Right ventricle myocardium inferior (tissue), 1 donor: ENCODE results near the gene MEAK7. TPM values are rescaled to one million over a fixed set of nuclear protein-coding genes. Genes with fewer than 3 reads are reported as not detected.
"Not testable (repeated sequence)": the region's sequence is repeated elsewhere in the genome, so short reads cannot be mapped to it uniquely, and the experiment has no call there.

ENCODE experiments used
- ATAC-seq: fragments of 200-7000 bp; cut with Tn5 transposase; one replicate; pipeline ENCODE4 v1.9.1; 2020; ENCODE audit warnings: mild to moderate bottlenecking, moderate library complexity
- DNase-seq: peaks from one replicate; pipeline ENCODE4 v3.0.0; 2021; ENCODE audit errors: missing footprints
- intact Hi-C: fragments of 100-400 bp; cut with DNase I; formaldehyde crosslinking; loops from one replicate; pipeline ENCODE4 v1.11.0; 2022
- total RNA-seq: library from RNA; stranded (reverse); fragmentation: NEBNext Ultra II Directional; extraction: Animal tissue kit (Norgen Biotek cat#: 25700); gene quantifications from one replicate; pipeline ENCODE4 v1.2.1, GENCODE V29; 2021
- donor health status: DM: no; HTN: yes; CAD: no; lungs with severe emphysema.

The MEAK7 gene
- total RNA-seq, 1 donor from 2014 or later: 7.4 TPM

- DNase-seq: no peak
- intact Hi-C loops: no loop called here
- ATAC-seq: no peak
These were observed 31.4 kb upstream of the MEAK7 start for GRCh38 chr16:84535851-84536250.

- intact Hi-C loops: no loop called here
- DNase-seq (no peak), ATAC-seq (no peak)
These were observed 30.9 kb upstream of the MEAK7 start for GRCh38 chr16:84535408-84535807.

DNA sequence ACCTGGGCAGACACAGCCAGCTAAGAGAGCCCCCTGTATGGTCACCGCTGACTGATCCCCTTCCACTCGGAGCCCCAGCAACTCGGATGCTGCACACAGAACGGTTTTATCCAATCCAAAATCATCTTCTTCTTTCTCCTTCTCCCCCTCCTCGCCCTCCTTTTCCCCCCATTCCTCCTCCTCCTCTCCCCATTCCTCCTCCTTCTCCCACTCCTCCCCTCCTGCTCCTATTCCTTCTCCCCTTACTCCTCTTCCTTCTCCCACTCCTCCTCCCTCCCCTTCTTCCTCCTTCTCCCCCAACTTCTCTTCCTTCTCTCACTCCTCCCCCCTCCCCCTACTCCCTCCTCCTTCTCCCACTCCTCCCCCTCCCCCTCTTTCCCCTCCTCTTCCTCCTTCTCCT is 30.4 kb upstream of the MEAK7 start:
- intact Hi-C loops: loop anchor here (5.0 kb wide), 1 partner anchor 82 kb away; the partner anchor contains the start of gene COTL1
- no peak for ATAC-seq
- DNase-seq: no peak

GRCh38 chr16:84532855-84533486 is 28.5 kb upstream of the MEAK7 start:
- intact Hi-C loops: loop anchor here (5.0 kb wide), 1 partner anchor 84 kb away; the partner anchor contains the start of gene COTL1
- DNase-seq (no peak), ATAC-seq (no peak)

DNA sequence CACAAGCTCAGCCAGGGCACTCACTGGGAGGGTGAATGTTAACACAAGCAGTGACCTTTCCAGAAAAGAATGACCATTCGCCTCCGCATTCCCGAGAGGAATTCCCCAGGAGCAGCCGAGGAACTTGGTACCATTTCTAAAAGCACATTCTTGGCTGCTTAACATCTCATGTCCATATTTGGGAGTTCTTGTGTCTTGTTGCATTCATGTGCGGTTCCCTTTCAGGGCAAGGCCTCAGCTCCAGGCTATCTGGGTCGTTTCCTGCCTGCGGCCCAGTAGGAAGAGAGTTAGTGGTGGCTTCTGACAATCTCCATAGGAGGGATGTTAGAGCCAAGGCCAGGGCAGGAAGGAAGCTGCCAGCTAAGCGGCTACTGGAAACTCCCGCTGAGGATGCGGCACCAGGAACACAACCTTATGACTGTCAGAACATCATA is 27.8 kb upstream of the MEAK7 start:
- ATAC-seq: peak; percentile 93
- DNase-seq: peak; percentile 75
- intact Hi-C loops: loop anchor here (5.0 kb wide), 1 partner anchor 85 kb away; the partner anchor contains the start of gene COTL1

- DNase-seq (no peak), ATAC-seq (no peak)
- intact Hi-C loops: loop anchor here (5.0 kb wide), 1 partner anchor 86 kb away; the partner anchor contains the start of gene COTL1
These were observed 27.2 kb upstream of the MEAK7 start for GRCh38 chr16:84531671-84532111.

- no peak for ATAC-seq
- intact Hi-C loops: loop anchor here (5.0 kb wide), 1 partner anchor 87 kb away; the partner anchor contains the start of gene COTL1
These were observed 26.1 kb upstream of the MEAK7 start for GRCh38 chr16:84530590-84530989.

GRCh38 chr16:84529607-84530006 is 25.1 kb upstream of the MEAK7 start:
- intact Hi-C loops: loop anchor here (5.0 kb wide), 1 partner anchor 88 kb away; the partner anchor contains the start of gene COTL1
- ATAC-seq: no peak
- DNase-seq: no peak

More at GRCh38 chr16:84530590-84530989, 26.1 kb upstream of the MEAK7 start:
- no peak for DNase-seq

- intact Hi-C loops: no loop called here
- ATAC-seq (no peak), DNase-seq (no peak)
These were observed 23.9 kb upstream of the MEAK7 start for GRCh38 chr16:84528322-84528721.

GRCh38 chr16:84527532-84528269 is 23.2 kb upstream of the MEAK7 start:
- ATAC-seq (no peak), DNase-seq (no peak)
- intact Hi-C loops: no loop called here

DNA sequence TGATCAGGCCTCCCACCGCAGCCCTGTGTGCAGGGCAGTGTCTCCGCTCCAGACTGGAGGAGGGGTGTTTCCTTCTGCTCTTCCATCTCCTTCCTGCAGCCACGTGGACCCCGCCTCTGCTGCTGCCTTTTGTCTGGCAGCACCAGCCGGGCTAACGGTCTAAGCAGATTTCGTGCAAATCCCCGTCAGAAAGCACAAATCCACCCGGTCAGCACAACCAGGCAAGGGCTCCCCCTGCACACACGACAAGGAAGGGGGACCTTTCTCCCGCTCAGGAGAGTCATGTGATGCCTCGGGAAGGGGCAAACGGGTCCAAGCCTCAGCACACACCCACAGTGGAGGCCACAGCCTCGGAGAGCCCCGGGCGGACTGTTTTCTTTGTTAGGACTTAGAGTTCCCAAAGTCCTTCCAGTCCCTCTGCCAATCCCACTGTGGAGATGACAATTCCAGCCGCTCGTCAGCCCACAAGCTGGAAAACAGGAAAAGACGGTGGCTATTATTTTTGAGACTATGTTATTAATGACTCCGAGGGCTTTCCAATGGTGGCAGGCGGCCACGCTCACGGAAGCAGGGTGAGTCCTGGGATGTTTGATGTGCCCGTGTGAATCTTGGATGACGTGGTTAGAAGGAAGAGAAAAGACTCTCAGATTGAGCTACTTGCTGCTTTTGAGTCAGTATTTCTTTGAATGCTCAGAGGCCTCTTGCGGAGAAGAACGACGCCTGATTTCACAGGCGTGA is 22.5 kb upstream of the MEAK7 start:
- ATAC-seq (no peak), DNase-seq (no peak)
- intact Hi-C loops: no loop called here

DNA sequence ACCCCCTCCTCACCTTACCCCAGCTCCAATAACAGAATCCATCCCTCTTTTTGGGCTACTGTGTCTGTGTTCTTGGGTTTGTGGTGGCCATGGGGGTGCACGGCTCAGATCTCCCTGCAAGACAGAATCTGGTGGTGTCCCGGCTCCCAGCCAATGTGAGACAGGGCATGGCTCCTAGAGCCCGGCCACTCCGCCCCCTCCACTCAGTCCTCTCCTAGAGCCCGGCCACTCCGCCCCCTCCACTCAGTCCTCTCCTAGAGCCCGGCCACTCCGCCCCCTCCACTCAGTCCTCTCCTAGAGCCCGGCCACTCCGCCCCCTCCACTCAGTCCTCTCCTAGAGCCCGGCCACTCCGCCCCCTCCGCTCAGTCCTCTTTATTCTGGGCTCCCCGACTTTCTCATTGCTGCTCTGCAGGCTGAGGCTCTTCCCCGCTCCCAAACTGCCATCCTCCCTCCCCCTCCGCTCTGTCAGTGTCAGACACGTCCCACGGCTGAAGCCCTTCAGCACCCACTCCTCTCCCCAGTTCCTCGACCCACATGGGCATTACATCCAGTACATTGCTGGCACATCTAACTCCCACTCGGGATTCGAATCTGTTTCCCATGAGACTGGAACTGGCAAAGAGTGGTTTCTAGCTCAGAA is 20.6 kb upstream of the MEAK7 start:
- DNase-seq, ATAC-seq, intact Hi-C loops: not testable (repeated sequence)

DNA sequence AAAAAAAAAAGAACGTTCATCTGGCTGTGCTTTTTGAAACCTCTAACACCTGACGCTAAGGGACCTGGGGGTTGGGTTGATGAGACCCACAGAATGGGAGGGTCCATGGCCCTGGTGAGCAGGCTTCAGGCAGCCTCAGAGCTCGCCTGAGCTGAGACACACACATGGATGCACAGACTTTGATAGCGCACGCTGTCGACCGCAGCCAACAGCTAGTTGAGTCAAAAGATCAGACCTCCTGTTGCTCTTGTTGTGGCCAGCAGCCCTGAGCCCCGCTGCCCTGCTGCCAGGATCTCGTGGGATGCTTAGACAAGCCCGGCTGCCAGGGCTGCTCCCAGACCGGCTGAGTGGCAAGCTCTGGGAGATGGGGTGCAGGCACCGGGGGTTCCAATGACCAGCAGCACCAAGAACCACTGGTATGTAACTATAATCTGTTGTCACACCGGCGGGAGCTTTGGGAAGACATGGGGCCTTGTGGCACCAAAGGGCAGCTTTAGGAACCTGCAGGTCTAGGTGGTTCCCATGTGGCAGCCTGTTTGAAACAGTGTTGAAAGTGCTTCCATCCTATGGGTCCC is 20.0 kb upstream of the MEAK7 start:
- DNase-seq (no peak), ATAC-seq (no peak)
- intact Hi-C loops: no loop called here

DNA sequence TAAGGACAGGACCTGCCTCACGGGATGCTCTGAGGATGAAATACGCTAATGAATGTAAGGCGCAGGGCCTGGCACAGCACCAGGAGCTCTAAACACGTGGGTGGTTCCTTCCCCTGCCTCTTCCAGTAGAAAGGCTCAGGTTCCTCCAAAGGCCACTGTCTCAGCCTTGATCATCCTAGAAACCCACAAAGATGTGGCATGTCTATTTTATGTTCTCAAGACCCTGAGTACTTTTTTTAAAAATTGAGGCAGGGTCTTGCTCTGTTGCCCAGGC is 17.0 kb upstream of the MEAK7 start:
- ATAC-seq: no peak
- intact Hi-C loops: no loop called here
- no peak for DNase-seq

- intact Hi-C loops: no loop called here
- ATAC-seq: no peak
- DNase-seq: no peak
These were observed 16.5 kb upstream of the MEAK7 start for GRCh38 chr16:84520725-84521496.

DNA sequence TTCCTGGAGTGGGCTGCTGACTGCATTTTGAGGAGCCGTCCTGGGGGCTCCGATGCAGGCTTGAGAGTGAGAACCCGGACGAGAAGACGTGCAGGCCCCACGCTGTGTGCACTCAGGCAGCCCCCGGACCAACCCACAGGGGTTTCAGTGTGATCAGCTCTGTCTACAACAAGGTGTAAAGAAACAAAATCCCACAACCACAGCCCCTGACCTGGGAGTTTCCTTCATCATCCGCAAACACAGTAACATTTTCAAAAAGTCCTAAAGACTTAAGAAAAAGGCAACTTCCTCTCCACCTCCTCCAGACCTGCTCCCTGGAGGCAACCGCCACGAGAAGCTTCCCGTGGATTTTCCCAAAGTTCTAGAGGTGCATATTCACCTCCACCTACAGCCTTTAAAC is 15.4 kb upstream of the MEAK7 start:
- no peak for ATAC-seq
- intact Hi-C loops: no loop called here

DNA sequence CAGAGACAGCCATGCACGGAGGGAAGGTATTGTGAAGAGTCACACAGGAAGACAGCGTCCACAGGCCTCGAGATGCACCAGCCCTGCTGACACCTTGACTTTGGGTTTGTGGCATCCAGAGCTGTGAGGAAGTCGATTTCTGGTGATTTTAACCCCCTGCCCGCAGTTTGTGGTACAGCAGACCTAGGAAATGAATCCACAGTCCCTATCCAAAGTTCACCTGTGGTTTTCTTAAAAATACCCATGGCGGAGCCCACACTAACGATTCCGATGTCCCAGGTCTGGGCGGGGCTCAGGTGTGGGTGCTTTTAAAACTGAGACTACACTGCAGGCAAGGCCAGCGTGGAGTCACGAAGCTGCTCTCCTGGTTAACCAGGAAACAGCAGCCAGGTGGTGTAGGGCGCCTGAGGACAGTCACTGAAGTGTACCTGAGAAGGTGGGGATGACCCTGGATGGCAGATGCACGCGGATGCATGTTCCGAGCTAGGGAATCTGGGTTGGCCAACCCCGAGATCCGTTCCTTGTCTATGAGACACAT is 14.4 kb upstream of the MEAK7 start:
- intact Hi-C loops: no loop called here
- no peak for ATAC-seq
- DNase-seq: no peak

More for the DNA sequence above, 15.4 kb upstream of the MEAK7 start:
- no peak for DNase-seq

DNA sequence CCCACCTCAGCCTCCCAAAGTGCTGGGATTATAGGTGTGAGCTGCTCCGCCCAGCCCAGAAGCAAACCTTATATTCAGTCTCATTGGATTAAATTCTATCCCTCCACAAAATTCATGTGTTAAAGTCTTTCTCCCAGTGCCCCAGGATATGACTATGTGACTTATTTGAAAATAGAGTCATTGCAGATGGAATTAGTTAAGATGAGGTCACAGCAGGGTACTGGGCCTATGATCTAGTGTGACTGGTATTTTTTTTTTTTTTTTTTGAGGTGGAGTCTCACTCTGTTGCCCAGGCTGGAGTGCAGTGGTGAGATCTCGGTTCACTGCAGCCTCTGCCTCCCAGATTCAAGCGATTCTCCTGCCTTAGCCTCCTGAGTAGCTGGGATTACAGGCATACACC is 13.8 kb upstream of the MEAK7 start:
- ATAC-seq, DNase-seq, intact Hi-C loops: not testable (repeated sequence)
